Measurements from ENCODE around the gene C1QTNF1. TPM values are rescaled to one million over a fixed set of nuclear protein-coding genes. Genes with fewer than 3 reads are reported as not detected.
A peak's percentile ranks its signal among the peaks of the same experiment; 100 is the strongest.
"Not testable (repeated sequence)": the region's sequence is repeated elsewhere in the genome, so short reads cannot be mapped to it uniquely, and the experiment has no call there.

C1QTNF1 gene
- total RNA-seq, 2 donors from 2014 or later, result not detected

DNA sequence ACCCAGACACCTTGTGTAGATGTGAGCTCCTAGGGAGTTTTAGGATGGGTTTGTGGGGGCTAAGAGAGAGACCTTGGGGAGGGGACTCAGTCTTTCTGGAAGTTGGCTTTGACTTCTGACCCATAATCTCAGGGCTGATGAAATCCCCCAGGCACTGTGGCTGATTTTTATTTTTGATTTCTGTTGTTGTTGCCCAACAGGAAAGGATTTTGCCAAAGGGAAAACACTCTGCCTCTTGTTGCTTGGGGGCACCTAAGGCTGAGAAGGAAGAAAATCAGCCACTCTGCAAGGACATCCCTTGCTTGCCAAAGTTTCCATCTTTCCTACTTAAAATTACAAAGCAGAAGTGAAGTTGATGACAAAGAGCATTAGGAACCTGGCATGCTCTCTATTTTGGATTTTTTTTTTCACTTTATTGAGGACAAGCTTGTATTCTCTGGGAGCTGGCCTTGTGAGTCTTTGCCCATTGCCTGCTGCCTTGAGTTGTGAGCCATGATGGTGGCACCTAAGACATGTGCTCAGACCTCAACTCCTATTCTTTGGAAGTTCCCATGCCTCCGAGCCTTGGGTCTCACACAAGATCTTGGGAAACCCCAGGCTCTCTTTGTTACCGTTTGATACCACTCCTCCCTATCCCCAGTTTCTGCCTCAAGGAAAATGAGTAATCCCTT, 3.2 kb upstream of the C1QTNF1 start:
- H3K4me1 Mint-ChIP-seq, result no peaks in the 10 kb centered on the region

DNA sequence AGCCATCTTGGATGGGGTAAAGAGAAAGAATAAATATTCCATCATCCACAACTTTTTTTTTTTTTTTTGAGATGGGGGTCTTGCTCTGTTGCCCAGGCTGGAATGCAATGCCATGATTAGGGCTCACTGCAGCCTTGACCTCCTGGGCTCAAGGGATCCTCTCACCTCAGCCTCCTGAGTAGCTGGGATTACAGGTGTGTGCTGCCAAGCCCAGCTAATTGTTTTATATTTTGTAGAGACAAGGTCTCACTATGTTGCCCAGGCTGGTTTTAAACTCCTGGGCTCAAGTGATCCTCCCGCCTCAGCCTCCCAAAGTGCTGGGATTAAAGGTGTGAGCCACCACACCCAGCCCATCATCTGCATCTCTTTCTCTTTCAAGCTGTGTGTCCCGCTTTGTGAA, 2.0 kb upstream of the C1QTNF1 start:
- H3K27me3 Mint-ChIP-seq; H3K9me3 Mint-ChIP-seq; ATAC-seq (replicated peaks); H3K4me1 Mint-ChIP-seq; H3K36me3 Mint-ChIP-seq (ENCODE audit: low read depth); H3K27ac Mint-ChIP-seq; H3K4me3 Mint-ChIP-seq: not testable (repeated sequence)

More for the DNA sequence above, 3.2 kb upstream of the C1QTNF1 start:
- H3K36me3 Mint-ChIP-seq (ENCODE audit: low read depth), result no peaks in the 10 kb centered on the region
- H3K9me3 Mint-ChIP-seq, result no peaks in the 10 kb centered on the region
- H3K27ac Mint-ChIP-seq, result no peak overlapping the region
- H3K27me3 Mint-ChIP-seq, result peaks cover 3% of the 10 kb centered on the region
- no peak for ATAC-seq (replicated peaks)
- no peak overlapping the region for H3K4me3 Mint-ChIP-seq

DNA sequence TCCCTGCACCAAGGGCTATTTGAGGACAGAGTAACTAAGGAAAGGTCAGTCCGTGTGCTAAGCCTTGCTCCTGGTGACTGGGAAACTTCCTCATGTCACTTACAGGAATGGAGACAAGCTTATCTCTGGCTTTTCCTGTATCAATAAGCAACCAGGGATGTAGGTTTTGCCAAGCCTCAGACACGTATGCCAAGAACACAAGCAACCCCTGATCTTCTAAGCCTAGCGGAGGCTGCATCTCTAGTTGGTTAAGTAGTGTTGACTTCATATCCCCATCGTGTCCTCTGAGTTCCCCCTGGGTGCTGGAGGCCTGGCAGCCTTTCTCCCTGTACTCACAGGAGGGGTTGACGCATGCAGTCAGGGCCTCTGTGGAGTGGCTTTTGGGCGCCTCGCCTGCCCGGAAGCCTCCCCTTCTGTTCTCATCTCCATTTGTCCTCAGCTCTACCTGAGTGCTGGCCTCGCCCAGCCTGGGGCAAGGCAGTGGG, 1.4 kb upstream of the C1QTNF1 start:
- Mint-ChIP-seq H3K27me3 (peaks cover 3% of the 10 kb centered on the region), H3K36me3 (ENCODE audit: low read depth) (no peaks in the 10 kb centered on the region), H3K27ac (no peak overlapping the region), H3K4me1 (no peaks in the 10 kb centered on the region), H3K4me3 (no peak overlapping the region), H3K9me3 (no peaks in the 10 kb centered on the region)
- no peak for ATAC-seq (replicated peaks)

GRCh38 chr17:79023180-79023705, 726 bp upstream of the C1QTNF1 start:
- Mint-ChIP-seq H3K27me3 (peaks cover 3% of the 10 kb centered on the region), H3K4me1 (no peaks in the 10 kb centered on the region), H3K9me3 (no peaks in the 10 kb centered on the region), H3K36me3 (ENCODE audit: low read depth) (no peaks in the 10 kb centered on the region), H3K4me3 (peak overlapping the region; percentile 68), H3K27ac (no peak overlapping the region)
- ATAC-seq (replicated peaks), result no peak

GRCh38 chr17:79024901-79025737, 1.1 kb downstream of the C1QTNF1 start:
- Mint-ChIP-seq H3K4me3 (peak overlapping the region; percentile 68), H3K4me1 (no peaks in the 10 kb centered on the region), H3K27me3 (no peaks in the 10 kb centered on the region), H3K36me3 (ENCODE audit: low read depth) (no peaks in the 10 kb centered on the region), H3K27ac (no peak overlapping the region), H3K9me3 (no peaks in the 10 kb centered on the region)
- no peak for ATAC-seq (replicated peaks)

DNA sequence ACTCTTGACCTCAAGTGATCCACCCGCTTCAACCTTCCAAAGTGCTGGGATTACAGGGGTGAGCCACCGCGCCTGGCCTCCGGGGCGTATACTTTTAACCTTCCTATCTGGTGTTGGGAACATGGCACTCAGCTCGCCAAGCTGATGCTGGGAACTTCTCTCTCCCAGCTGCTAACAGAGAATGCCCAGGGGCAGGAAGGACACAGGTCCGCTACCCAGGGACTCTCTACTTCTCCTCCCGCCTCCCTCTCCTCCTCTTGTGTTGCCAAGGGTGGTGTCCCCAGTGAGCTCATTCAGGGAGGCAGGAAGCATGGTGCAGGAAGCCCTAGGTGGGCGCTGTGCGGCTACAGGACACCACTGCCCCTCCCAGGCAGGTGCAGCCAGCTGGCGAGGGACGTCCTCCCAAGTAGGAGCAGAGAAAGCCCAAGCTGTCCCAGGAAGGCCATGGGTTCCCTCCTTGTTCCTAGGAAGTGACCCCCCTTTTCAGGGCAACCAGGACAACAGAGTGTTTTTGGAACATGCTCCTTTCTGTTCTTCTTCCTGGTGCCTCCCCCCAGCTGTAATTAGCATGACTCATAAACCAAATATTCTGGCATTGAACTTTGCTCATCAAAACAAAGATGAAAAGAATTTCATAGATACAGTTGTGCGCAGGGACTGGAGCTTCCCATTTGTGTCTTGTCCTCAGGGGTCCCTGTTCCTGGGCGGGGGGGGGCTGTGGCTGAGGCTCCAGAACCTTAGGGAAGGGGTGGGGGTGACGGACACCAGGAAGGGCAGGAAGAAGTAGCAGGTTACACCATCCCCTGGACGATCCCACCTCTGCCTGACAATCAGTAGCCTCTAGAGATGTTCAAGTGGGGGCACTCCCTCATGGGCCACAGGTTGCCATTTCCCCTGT, 2.7 kb downstream of the C1QTNF1 start:
- Mint-ChIP-seq H3K27me3 (peaks cover 4% of the 10 kb centered on the region), H3K4me3 (no peak overlapping the region), H3K4me1 (no peaks in the 10 kb centered on the region), H3K27ac (no peak overlapping the region), H3K9me3 (no peaks in the 10 kb centered on the region), H3K36me3 (ENCODE audit: low read depth) (no peaks in the 10 kb centered on the region)
- no peak for ATAC-seq (replicated peaks)

DNA sequence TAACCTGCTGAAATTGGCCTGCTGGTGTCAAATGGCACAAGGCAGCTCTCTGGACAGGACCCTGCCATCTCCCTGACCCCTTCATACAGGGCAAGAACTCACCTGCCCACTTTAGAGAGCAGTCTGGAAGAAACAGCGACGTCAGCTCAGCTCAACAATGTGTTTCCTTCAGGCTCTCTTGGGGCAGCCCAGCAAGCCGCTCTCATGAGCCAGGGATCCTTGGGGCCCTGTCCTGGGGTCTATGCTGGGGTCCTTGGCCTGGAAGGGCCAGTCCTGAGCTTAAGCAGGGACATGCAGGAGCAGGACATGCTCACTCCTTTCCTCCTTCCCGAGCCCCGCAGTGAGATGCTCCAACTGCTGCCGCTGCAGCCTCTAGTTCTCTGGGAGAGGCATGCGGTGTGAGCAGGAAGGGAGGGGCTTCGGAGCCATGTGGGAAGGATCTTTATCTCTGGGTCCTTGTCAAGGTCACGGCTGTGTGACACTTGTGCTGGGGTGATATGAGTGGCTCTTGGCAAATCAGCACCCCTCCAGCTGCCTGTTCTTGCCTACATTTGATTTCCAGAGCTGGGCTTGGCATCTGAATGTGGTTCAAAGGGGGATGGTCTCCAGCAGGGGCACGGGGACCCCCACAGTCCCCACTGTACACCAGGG, 3.4 kb downstream of the C1QTNF1 start:
- no peaks in the 10 kb centered on the region for H3K4me1 Mint-ChIP-seq
- H3K4me3 Mint-ChIP-seq, result no peak overlapping the region
- H3K36me3 Mint-ChIP-seq (ENCODE audit: low read depth), result no peaks in the 10 kb centered on the region
- H3K27ac Mint-ChIP-seq, result no peak overlapping the region
- no peak for ATAC-seq (replicated peaks)
- H3K27me3 Mint-ChIP-seq, result peaks cover 12% of the 10 kb centered on the region
- H3K9me3 Mint-ChIP-seq, result no peaks in the 10 kb centered on the region

DNA sequence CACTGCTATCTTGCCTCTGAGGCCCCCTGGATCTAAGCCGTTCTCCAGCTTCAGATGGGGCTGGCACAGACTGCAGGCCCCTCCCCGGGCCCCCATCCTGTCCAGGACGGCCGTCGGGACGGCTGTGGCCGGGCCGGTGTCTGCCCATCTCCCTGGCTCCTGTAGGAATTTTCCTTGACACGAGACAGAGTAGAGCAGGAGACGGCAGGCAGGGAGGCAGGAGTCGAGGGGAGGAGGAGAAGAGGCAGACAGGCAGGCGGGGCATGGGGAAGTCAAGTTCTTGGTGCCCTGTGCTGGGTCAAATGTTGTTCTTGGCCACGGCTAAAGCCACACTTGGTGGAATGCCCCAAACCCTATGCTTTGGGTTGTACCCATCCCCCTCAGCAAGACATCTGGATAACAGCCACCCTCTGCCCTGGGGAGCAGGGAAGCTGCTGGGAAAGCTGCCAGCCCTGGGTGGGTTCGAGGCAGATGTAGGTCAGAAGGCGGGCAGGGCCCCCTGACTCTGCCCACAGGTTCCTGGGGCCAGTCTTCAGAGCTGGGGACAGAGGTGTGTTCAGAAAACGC, 4.0 kb downstream of the C1QTNF1 start:
- Mint-ChIP-seq H3K27me3 (peaks cover 13% of the 10 kb centered on the region), H3K4me3 (no peak overlapping the region), H3K9me3 (no peaks in the 10 kb centered on the region), H3K36me3 (ENCODE audit: low read depth) (no peaks in the 10 kb centered on the region), H3K27ac (no peak overlapping the region), H3K4me1 (no peaks in the 10 kb centered on the region)
- ATAC-seq (replicated peaks), result no peak

- Mint-ChIP-seq H3K4me3 (no peak overlapping the region), H3K4me1 (no peaks in the 10 kb centered on the region), H3K27me3 (peaks cover 13% of the 10 kb centered on the region), H3K9me3 (no peaks in the 10 kb centered on the region), H3K36me3 (ENCODE audit: low read depth) (no peaks in the 10 kb centered on the region), H3K27ac (no peak overlapping the region)
- ATAC-seq (replicated peaks), result no peak
Observed at GRCh38 chr17:79028496-79029326, 4.7 kb downstream of the C1QTNF1 start.

DNA sequence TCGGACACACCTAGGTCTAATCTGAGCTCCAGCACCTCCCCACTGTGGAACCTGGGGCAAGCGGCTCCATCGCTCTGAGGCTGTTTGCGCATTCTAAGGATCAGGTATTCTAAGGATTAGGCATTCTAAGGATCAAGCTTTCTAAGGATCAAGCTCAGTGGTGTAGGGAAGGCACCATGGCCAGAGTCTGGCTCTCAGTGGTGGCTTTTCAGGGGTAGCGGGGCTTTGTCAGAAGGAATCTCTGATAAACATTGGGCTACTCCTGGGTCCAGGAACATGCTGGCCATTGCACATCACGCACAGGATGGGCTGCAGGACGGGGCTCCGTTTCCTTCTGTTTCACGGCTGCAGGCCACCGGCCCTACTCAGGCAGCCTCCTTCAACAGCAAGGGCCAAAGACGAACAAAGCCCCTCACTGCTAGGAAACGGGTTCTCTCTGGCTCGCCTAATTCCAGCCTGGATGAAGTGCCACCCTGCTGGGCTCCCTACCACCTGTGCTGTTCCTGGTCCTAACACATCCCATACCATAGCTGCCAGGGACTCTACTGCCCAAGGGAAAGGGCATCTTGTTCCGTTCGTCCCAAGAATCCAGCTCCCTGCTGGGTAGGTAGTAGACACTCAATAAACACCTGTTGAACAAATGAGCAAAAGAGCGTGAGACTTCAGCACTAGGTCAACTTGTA, 5.5 kb downstream of the C1QTNF1 start:
- H3K36me3 Mint-ChIP-seq (ENCODE audit: low read depth), result no peaks in the 10 kb centered on the region
- peaks cover 13% of the 10 kb centered on the region for H3K27me3 Mint-ChIP-seq
- no peak for ATAC-seq (replicated peaks)
- no peak overlapping the region for H3K27ac Mint-ChIP-seq
- no peak overlapping the region for H3K4me3 Mint-ChIP-seq
- H3K4me1 Mint-ChIP-seq, result no peaks in the 10 kb centered on the region
- H3K9me3 Mint-ChIP-seq, result no peaks in the 10 kb centered on the region

- peaks cover 13% of the 10 kb centered on the region for H3K27me3 Mint-ChIP-seq
- H3K27ac Mint-ChIP-seq; ATAC-seq (replicated peaks); H3K4me1 Mint-ChIP-seq; H3K36me3 Mint-ChIP-seq (ENCODE audit: low read depth); H3K4me3 Mint-ChIP-seq; H3K9me3 Mint-ChIP-seq: not testable (repeated sequence)
Observed at GRCh38 chr17:79030636-79031035, 6.7 kb downstream of the C1QTNF1 start.

DNA sequence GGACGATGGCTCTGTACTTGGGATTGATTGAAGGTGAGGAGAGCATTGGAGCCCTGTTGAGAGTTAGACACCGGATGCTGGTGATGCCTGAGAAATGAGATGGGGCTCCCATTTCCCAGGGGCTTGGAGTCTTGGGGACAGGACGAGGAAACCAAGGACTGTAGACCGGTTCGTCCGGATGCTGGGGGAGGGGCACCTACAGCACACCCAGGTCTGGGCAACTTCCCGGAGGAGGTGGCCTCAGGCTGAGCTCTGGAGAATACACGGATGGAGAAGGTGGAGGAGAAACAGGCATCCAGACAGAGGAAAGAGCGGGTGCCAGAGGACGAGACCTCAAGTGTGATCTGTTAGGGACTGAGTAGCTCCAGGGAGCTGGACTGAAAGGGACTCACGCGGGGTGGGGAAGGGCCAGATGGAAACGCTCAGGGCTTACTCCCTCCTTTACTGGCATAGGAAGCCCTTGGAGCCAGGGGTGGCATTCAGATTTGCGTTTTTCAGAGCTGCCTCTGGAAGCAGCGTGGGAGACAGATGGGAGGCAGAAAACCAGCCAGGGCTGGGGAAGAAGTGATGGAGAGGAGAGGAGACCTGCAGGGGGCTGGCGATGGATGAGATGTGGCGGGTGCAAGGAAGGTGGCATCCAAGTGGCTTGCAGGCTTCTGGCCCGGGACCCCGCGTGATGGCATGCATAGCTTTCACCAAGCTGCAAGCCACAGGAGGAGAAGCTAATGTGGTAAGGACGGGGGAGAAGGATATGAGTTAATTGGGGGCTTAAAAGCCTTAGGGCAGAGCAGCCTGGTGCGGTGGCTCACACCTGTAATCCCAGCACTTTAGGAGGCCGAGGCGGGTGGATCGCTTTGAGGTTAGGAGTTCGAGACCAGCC, 8.3 kb downstream of the C1QTNF1 start:
- Mint-ChIP-seq H3K4me1 (no peaks in the 10 kb centered on the region), H3K27ac (no peak overlapping the region), H3K4me3 (no peak overlapping the region), H3K36me3 (ENCODE audit: low read depth) (no peaks in the 10 kb centered on the region), H3K9me3 (no peaks in the 10 kb centered on the region), H3K27me3 (peaks cover 13% of the 10 kb centered on the region)
- no peak for ATAC-seq (replicated peaks)

All from activated T-helper 17 cell treated with anti-CD3 and anti-CD28 coated beads, Interleukin-2, amount 50 U/mL, for 72 hours (primary cell).